SIG-M5 treated with dmso at 0.1 percent for 504 hours (cell line): ENCODE results near the gene ARID5B.

Experiments used
- DNase-seq: peaks from one replicate; lab custom pipeline; 2025; ENCODE audit not compliant: unreplicated experiment; lab: John Stamatoyannopoulos, UW

The ARID5B gene

GRCh38 chr10:61933859-61934555 lies 32.5 kb downstream of the ARID5B start:
- no peak for DNase-seq

- DNase-seq, result no peak
Measured at GRCh38 chr10:61935077-61935476, 33.6 kb downstream of the ARID5B start.

- DNase-seq, result no peak
Measured at GRCh38 chr10:61936770-61937169, 35.3 kb downstream of the ARID5B start.

- DNase-seq, result no peak
Measured at GRCh38 chr10:61937631-61938351, 36.3 kb downstream of the ARID5B start.

GRCh38 chr10:61939902-61940301 lies 38.4 kb downstream of the ARID5B start:
- no peak for DNase-seq

- DNase-seq, result peak; percentile 43
Measured at GRCh38 chr10:61941202-61941681, 39.7 kb downstream of the ARID5B start.

- DNase-seq, result no peak
Measured at GRCh38 chr10:61942604-61943461, 41.3 kb downstream of the ARID5B start.

GRCh38 chr10:61943674-61944378 lies 42.3 kb downstream of the ARID5B start:
- peak; percentile 23 for DNase-seq

GRCh38 chr10:61944410-61945147 lies 43.1 kb downstream of the ARID5B start:
- no peak for DNase-seq

- no peak for DNase-seq
Measured at GRCh38 chr10:61949687-61950086, 48.2 kb downstream of the ARID5B start.

- DNase-seq, result no peak
Measured at GRCh38 chr10:61950449-61951143, 49.1 kb downstream of the ARID5B start.

GRCh38 chr10:61951144-61951483 lies 49.6 kb downstream of the ARID5B start:
- no peak for DNase-seq

GRCh38 chr10:61952028-61952674 lies 50.7 kb downstream of the ARID5B start:
- DNase-seq, result no peak

GRCh38 chr10:61953183-61953582 lies 51.7 kb downstream of the ARID5B start:
- DNase-seq, result no peak

GRCh38 chr10:61957806-61958205 lies 56.3 kb downstream of the ARID5B start:
- DNase-seq, result no peak

- no peak for DNase-seq
Measured at GRCh38 chr10:61958311-61958710, 56.8 kb downstream of the ARID5B start.

GRCh38 chr10:61958805-61959204 lies 57.3 kb downstream of the ARID5B start:
- no peak for DNase-seq

- no peak for DNase-seq
Measured at GRCh38 chr10:61959814-61960213, 58.3 kb downstream of the ARID5B start.

- DNase-seq, result no peak
Measured at GRCh38 chr10:61960396-61961120, 59.1 kb downstream of the ARID5B start.
